Cardiac muscle cell (in vitro differentiated cells and primary cell): ENCODE results near the gene DPYSL3. TPM values are rescaled to one million over a fixed set of nuclear protein-coding genes. Genes with fewer than 3 reads are reported as not detected.

Source experiments
- DNase-seq, 2 donors: peaks; one replicate each; pipeline versions ENCODE4 v3.0.0 to v3.0.0-alpha.2; 2010 to 2017; ENCODE audit warnings: low read depth in 1 of 2, low spot score in 1 of 2
- H3K27ac ChIP-seq: fragments of 200-600 bp; sonication (generic); 2 replicates; pipeline ENCODE4 v1.5.1; 2016
- H3K27me3 ChIP-seq: fragments of 200-600 bp; sonication (generic); 2 replicates; pipeline ENCODE4 v1.6.0; 2016; ENCODE audit warnings: control low read depth
- H3K36me3 ChIP-seq: fragments of 200-600 bp; sonication (generic); 2 replicates; pipeline ENCODE4 v1.5.1; 2016; ENCODE audit warnings: control low read depth
- H3K4me1 ChIP-seq: fragments of 200-600 bp; sonication (generic); 2 replicates; pipeline ENCODE4 v1.8.1; 2017; ENCODE audit warnings: low read depth, mild to moderate bottlenecking, mixed run types
- H3K4me3 ChIP-seq: fragments of 200-600 bp; sonication (generic); 2 replicates; pipeline ENCODE4 v1.5.1; 2016; ENCODE audit warnings: mild to moderate bottlenecking
- H3K9me3 ChIP-seq: fragments of 200-600 bp; sonication (generic); 2 replicates; pipeline ENCODE4 v1.5.1; 2017; ENCODE audit warnings: low read depth, mild to moderate bottlenecking, control low read depth
- CTCF ChIP-seq: IDR thresholded peaks from 2 replicates; pipeline ENCODE4 v1.5.1; 2012; ENCODE audit warnings: low read depth, mild to moderate bottlenecking, low read length
- polyA plus RNA-seq: library from polyadenylated mRNA; unstranded; fragments of >200 nt; fragmentation: Nextera tagmentation; extraction: Ambion mirVana; gene quantifications from 2 replicates; pipeline ENCODE4 v1.2.1, GENCODE V29; 2016
- total RNA-seq: library from RNA; depleted of rRNA; stranded (reverse); fragments of >200 nt; gene quantifications from 2 replicates; pipeline ENCODE4 v1.2.3, GENCODE V29; 2016

DPYSL3 gene
- total and polyA plus RNA-seq, 2 experiments from 2014 or later: 86.3 to 129 TPM

GRCh38 chr5:147404706-147405105 is 105.2 kb downstream of the DPYSL3 start:
- Histone ChIP-seq H3K4me1 (peaks cover 77% of the 10 kb centered on the region), H3K36me3 (peaks cover 12% of the 10 kb centered on the region), H3K27ac (peak overlapping the region; percentile 96), H3K9me3 (no peaks in the 10 kb centered on the region), H3K4me3 (no peak overlapping the region), H3K27me3 (no peaks in the 10 kb centered on the region)
- TF ChIP-seq CTCF: no peak
- no peak for DNase-seq

- Histone ChIP-seq H3K9me3 (no peaks in the 10 kb centered on the region), H3K4me1 (peaks cover 70% of the 10 kb centered on the region), H3K4me3 (no peak overlapping the region), H3K27ac (peak overlapping the region; percentile 96), H3K36me3 (peaks cover 16% of the 10 kb centered on the region), H3K27me3 (no peaks in the 10 kb centered on the region)
- peak; percentile 73 to 98 for DNase-seq
- no peak for TF ChIP-seq CTCF
Observed at GRCh38 chr5:147403651-147404640, 105.9 kb downstream of the DPYSL3 start.

GRCh38 chr5:147400881-147401280 is 109.0 kb downstream of the DPYSL3 start:
- H3K36me3 ChIP-seq: peaks cover 30% of the 10 kb centered on the region
- no peak for DNase-seq
- H3K27me3 ChIP-seq: no peaks in the 10 kb centered on the region
- peak overlapping the region; percentile 52 for H3K27ac ChIP-seq
- no peaks in the 10 kb centered on the region for H3K9me3 ChIP-seq
- TF ChIP-seq CTCF: no peak
- H3K4me1 ChIP-seq: peaks cover 39% of the 10 kb centered on the region
- H3K4me3 ChIP-seq: no peak overlapping the region

DNA sequence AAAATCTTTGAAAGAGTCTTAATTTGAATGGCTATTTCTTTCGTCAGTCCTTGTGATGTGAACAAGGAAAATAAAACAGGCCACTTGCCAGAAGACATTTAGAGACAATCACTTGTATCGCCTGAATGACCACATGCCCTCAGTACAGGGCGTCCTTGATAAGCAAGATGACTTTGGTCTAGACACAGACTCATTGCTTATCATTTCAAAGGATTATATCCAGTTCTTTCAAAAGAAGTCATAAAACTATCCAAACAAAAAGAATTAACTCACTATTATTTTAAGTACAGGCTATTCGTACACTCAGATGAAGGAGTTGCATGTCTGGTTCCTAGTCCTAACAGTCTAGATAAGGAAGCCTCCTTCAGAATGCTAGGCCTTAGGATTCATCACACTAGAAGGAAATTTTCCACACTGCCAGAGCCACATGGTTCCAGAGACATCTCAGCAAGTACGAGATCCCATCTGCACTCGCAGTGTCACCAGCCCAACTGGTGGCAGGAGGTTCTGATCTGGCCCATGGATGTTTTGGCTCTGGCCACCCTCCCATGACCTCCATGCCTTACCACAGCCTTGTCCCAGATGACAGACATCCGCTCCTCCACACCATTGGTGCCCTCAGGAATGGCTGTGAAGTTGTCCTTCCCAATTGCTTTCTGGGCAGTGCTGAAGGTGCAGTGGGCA is 109.6 kb downstream of the DPYSL3 start:
- H3K4me1 ChIP-seq: peaks cover 33% of the 10 kb centered on the region
- no peak for DNase-seq
- H3K27me3 ChIP-seq: no peaks in the 10 kb centered on the region
- no peak overlapping the region for H3K4me3 ChIP-seq
- peaks cover 32% of the 10 kb centered on the region for H3K36me3 ChIP-seq
- H3K9me3 ChIP-seq: no peaks in the 10 kb centered on the region
- TF ChIP-seq CTCF: no peak
- peak overlapping the region; percentile 52 for H3K27ac ChIP-seq

- Histone ChIP-seq H3K36me3 (peaks cover 34% of the 10 kb centered on the region), H3K9me3 (no peaks in the 10 kb centered on the region), H3K27ac (no peak overlapping the region), H3K27me3 (no peaks in the 10 kb centered on the region), H3K4me3 (no peak overlapping the region), H3K4me1 (peaks cover 30% of the 10 kb centered on the region)
- TF ChIP-seq CTCF: no peak
- DNase-seq: no peak
Observed at GRCh38 chr5:147398860-147399259, 111.0 kb downstream of the DPYSL3 start.
